GM23338 (cell line): ENCODE results near the gene NTN1. TPM values are rescaled to one million over a fixed set of nuclear protein-coding genes. Genes with fewer than 3 reads are reported as not detected.

ENCODE experiments used
- ATAC-seq: fragments of 200-7000 bp; cut with Tn5 transposase; 3 replicates; pipeline ENCODE4 v1.9.1; 2020
- DNase-seq: peaks from one replicate; pipeline ENCODE4 v3.0.0-alpha.2; 2015; ENCODE audit warnings: low spot score
- H2AFZ ChIP-seq: fragments of 200-600 bp; sonication (generic); 2 replicates; pipeline ENCODE4 v1.8.0; 2016; ENCODE audit warnings: antibody characterized with exemption, mild to moderate bottlenecking, moderate library complexity
- H3F3A ChIP-seq: fragments of 200-600 bp; sonication (generic); replicated peaks from 2 replicates; pipeline ENCODE4 v1.8.0; 2017; ENCODE audit warnings: antibody characterized with exemption, mixed run types, low read depth
- H3K27ac ChIP-seq: fragments of 200-600 bp; sonication (generic); 2 replicates; pipeline ENCODE4 v1.6.1; 2016; ENCODE audit warnings: low read depth
- H3K27me3 ChIP-seq: fragments of 200-600 bp; sonication (generic); 2 replicates; pipeline ENCODE4 v1.8.0; 2016; ENCODE audit warnings: mild to moderate bottlenecking, mixed run types, moderate library complexity; ENCODE audit not compliant: insufficient read depth
- H3K36me3 ChIP-seq: fragments of 200-600 bp; sonication (generic); 2 replicates; pipeline ENCODE4 v1.8.0; 2016; ENCODE audit warnings: mild to moderate bottlenecking; ENCODE audit not compliant: insufficient read depth
- H3K4me1 ChIP-seq: fragments of 200-600 bp; sonication (generic); 2 replicates; pipeline ENCODE4 v1.8.0; 2016; ENCODE audit warnings: mild to moderate bottlenecking, moderate library complexity; ENCODE audit not compliant: insufficient read depth
- H3K4me2 ChIP-seq: fragments of 200-600 bp; sonication (generic); 2 replicates; pipeline ENCODE4 v1.7.1; 2017; ENCODE audit warnings: mixed run types
- H3K4me3 ChIP-seq: fragments of 200-600 bp; sonication (generic); 2 replicates; pipeline ENCODE4 v1.6.1; 2016; ENCODE audit warnings: mixed run types
- H3K79me2 ChIP-seq: fragments of 200-600 bp; sonication (generic); replicated peaks from 2 replicates; pipeline ENCODE4 v1.8.0; 2017; ENCODE audit warnings: mild to moderate bottlenecking; ENCODE audit not compliant: insufficient read depth
- H3K9me2 ChIP-seq: fragments of 200-600 bp; sonication (generic); 2 replicates; pipeline ENCODE4 v1.8.0; 2017; ENCODE audit not compliant: insufficient read depth
- H4K20me1 ChIP-seq: fragments of 200-600 bp; sonication (generic); replicated peaks from 2 replicates; pipeline ENCODE4 v1.8.0; 2017; ENCODE audit warnings: mild to moderate bottlenecking; ENCODE audit not compliant: insufficient read depth
- H3K27ac Mint-ChIP-seq: 2 replicates; pipeline ENCODE4 v1.8.0; 2020; ENCODE audit warnings: inconsistent platforms, mild to moderate bottlenecking, moderate library complexity, mixed read lengths
- H3K27me3 Mint-ChIP-seq: 3 replicates; pipeline ENCODE4 v1.8.0; 2022; ENCODE audit warnings: low read depth, mild to moderate bottlenecking, moderate library complexity, mixed read lengths, inconsistent platforms; ENCODE audit not compliant: insufficient read depth, poor library complexity
- H3K36me3 Mint-ChIP-seq: 3 replicates; pipeline ENCODE4 v1.8.0; 2021; ENCODE audit warnings: low read depth, mild to moderate bottlenecking, inconsistent platforms, moderate library complexity, mixed read lengths
- H3K4me1 Mint-ChIP-seq: 3 replicates; pipeline ENCODE4 v1.8.0; 2020; ENCODE audit warnings: mild to moderate bottlenecking, inconsistent platforms, mixed read lengths
- H3K4me3 Mint-ChIP-seq: 3 replicates; pipeline ENCODE4 v1.8.0; 2021; ENCODE audit warnings: moderate library complexity, mild to moderate bottlenecking, inconsistent platforms, mixed read lengths
- H3K9me3 Mint-ChIP-seq: 3 replicates; pipeline ENCODE4 v1.8.0; 2020; ENCODE audit warnings: moderate library complexity, mild to moderate bottlenecking, inconsistent platforms, mixed read lengths
- CREB1 ChIP-seq: fragments of 250-450 bp; sonication (Bioruptor Pico); IDR thresholded peaks from 2 replicates; pipeline ENCODE4 v1.5.0; 2020; ENCODE audit warnings: low read depth, mild to moderate bottlenecking, moderate library complexity
- ETS1 ChIP-seq: IDR thresholded peaks from 2 replicates; pipeline ENCODE4 v1.6.1; 2016; ENCODE audit warnings: antibody characterized with exemption
- EZH2phosphoT487 ChIP-seq: fragments of 200-600 bp; sonication (generic); IDR thresholded peaks from one replicate; pipeline ENCODE4 v1.8.1; 2018; ENCODE audit warnings: antibody characterized with exemption; ENCODE audit not compliant: unreplicated experiment
- JUNB ChIP-seq: IDR thresholded peaks from one replicate; pipeline ENCODE4 v1.6.1; 2016; ENCODE audit warnings: antibody characterized with exemption; ENCODE audit not compliant: unreplicated experiment
- POLR2AphosphoS5 ChIP-seq: IDR thresholded peaks from 2 replicates; pipeline ENCODE4 v1.6.1; 2016; ENCODE audit warnings: antibody characterized with exemption, low read depth
- STAT1 ChIP-seq: IDR thresholded peaks from one replicate; pipeline ENCODE4 v1.6.1; 2016; ENCODE audit warnings: antibody characterized with exemption; ENCODE audit not compliant: unreplicated experiment
- ZNF114 ChIP-seq: fragments of 250-450 bp; sonication (Bioruptor Pico); IDR thresholded peaks from 2 replicates; pipeline ENCODE4 v1.5.0; 2020; ENCODE audit warnings: mild to moderate bottlenecking, moderate library complexity
- ZNF331 ChIP-seq: fragments of 250-450 bp; sonication (Bioruptor Pico); IDR thresholded peaks from 2 replicates; pipeline ENCODE4 v1.5.0; 2020; ENCODE audit warnings: low read depth, mild to moderate bottlenecking, moderate library complexity
- polyA plus RNA-seq: library from polyadenylated mRNA; unstranded; fragments of >200 nt; fragmentation: Nextera tagmentation; extraction: Ambion mirVana; gene quantifications from 2 replicates; pipeline ENCODE4 v1.2.1, GENCODE V29; 2016
- total RNA-seq: library from RNA; depleted of rRNA; stranded (reverse); fragments of >200 nt; shearing (Covaris generic); gene quantifications from 2 replicates; pipeline ENCODE4 v1.2.3, GENCODE V29; 2014

NTN1 gene
- total and polyA plus RNA-seq, 2 experiments from 2014 or later = 0.57 to 2.6 TPM

GRCh38 chr17:9121186-9121820, 100.0 kb downstream of the NTN1 start:
- Mint-ChIP-seq H3K27ac (no peak overlapping the region), H3K27me3 (peaks cover 15% of the 10 kb centered on the region), H3K9me3 (no peaks in the 10 kb centered on the region; the same call in 2 of the 3 replicates), H3K4me1 (peaks cover 18% of the 10 kb centered on the region), H3K4me3 (no peak overlapping the region), H3K36me3 (no peaks in the 10 kb centered on the region; the same call in 2 of the 3 replicates)
- no peaks in the 10 kb centered on the region for H3K9me2 ChIP-seq
- DNase-seq = no peak
- H3K36me3 ChIP-seq = no peaks in the 10 kb centered on the region
- no peak for TF ChIP-seq ZNF331 (CRISPR knock-in tag)
- no peak for TF ChIP-seq ETS1
- no peaks in the 10 kb centered on the region for H3K27me3 ChIP-seq
- no peak overlapping the region for H3K4me2 ChIP-seq
- H3K4me3 ChIP-seq = no peak overlapping the region
- H3F3A ChIP-seq = no peaks in the 10 kb centered on the region
- peaks cover 9% of the 10 kb centered on the region for H3K4me1 ChIP-seq
- no peak overlapping the region for H2AFZ ChIP-seq
- no peaks in the 10 kb centered on the region for H3K79me2 ChIP-seq
- no peaks in the 10 kb centered on the region for H4K20me1 ChIP-seq
- peak; percentile 28; the same call in 1 of the 3 replicates for ATAC-seq
- no peak overlapping the region for H3K27ac ChIP-seq

- H3K36me3 Mint-ChIP-seq = no peaks in the 10 kb centered on the region; the same call in 2 of the 3 replicates
- no peak for DNase-seq
- Histone ChIP-seq H3K36me3 (no peaks in the 10 kb centered on the region), H3K4me2 (no peak overlapping the region), H3K79me2 (no peaks in the 10 kb centered on the region), H3F3A (no peaks in the 10 kb centered on the region), H3K4me1 (no peaks in the 10 kb centered on the region; the same call in 1 of the 2 replicates), H4K20me1 (no peaks in the 10 kb centered on the region), H3K27me3 (no peaks in the 10 kb centered on the region), H3K4me3 (no peak overlapping the region), H3K9me2 (no peaks in the 10 kb centered on the region), H2AFZ (no peak overlapping the region), H3K27ac (no peak overlapping the region)
- ATAC-seq = no peak
- peaks cover 9% of the 10 kb centered on the region for H3K4me1 Mint-ChIP-seq
- H3K27me3 Mint-ChIP-seq = peaks cover 6% of the 10 kb centered on the region
- TF ChIP-seq JUNB (no peak), POLR2AphosphoS5 (no peak), EZH2phosphoT487 (no peak)
- no peaks in the 10 kb centered on the region; the same call in 2 of the 3 replicates for H3K9me3 Mint-ChIP-seq
- H3K27ac Mint-ChIP-seq = no peak overlapping the region
- no peak overlapping the region for H3K4me3 Mint-ChIP-seq
Observed at GRCh38 chr17:9123594-9124553, 102.6 kb downstream of the NTN1 start.

GRCh38 chr17:9124554-9124935, 103.2 kb downstream of the NTN1 start:
- no peak overlapping the region for H3K27ac Mint-ChIP-seq
- Histone ChIP-seq H3K9me2 (no peaks in the 10 kb centered on the region), H3K4me3 (no peak overlapping the region), H3K79me2 (no peaks in the 10 kb centered on the region), H3K27me3 (no peaks in the 10 kb centered on the region), H3F3A (no peaks in the 10 kb centered on the region), H3K4me2 (no peak overlapping the region), H3K4me1 (no peaks in the 10 kb centered on the region; the same call in 1 of the 2 replicates), H4K20me1 (no peaks in the 10 kb centered on the region), H3K36me3 (no peaks in the 10 kb centered on the region), H2AFZ (no peak overlapping the region), H3K27ac (no peak overlapping the region)
- no peaks in the 10 kb centered on the region; the same call in 2 of the 3 replicates for H3K36me3 Mint-ChIP-seq
- H3K4me1 Mint-ChIP-seq = peaks cover 9% of the 10 kb centered on the region
- no peak overlapping the region for H3K4me3 Mint-ChIP-seq
- peaks cover 6% of the 10 kb centered on the region for H3K27me3 Mint-ChIP-seq
- no peak for DNase-seq
- ATAC-seq = no peak
- no peaks in the 10 kb centered on the region for H3K9me3 Mint-ChIP-seq
- no peak for TF ChIP-seq ETS1
- no peak for TF ChIP-seq ZNF331 (CRISPR knock-in tag)
- no peak for TF ChIP-seq ZNF114 (CRISPR knock-in tag)
- no peak for TF ChIP-seq CREB1 (CRISPR knock-in tag)
- no peak for TF ChIP-seq EZH2phosphoT487
- TF ChIP-seq STAT1 = no peak
